CD4-positive, alpha-beta T cell treated with Interleukin-17A for 1 hour (primary cell): Measurements from ENCODE around the gene CAMTA1.
"Not testable (repeated sequence)": the region's sequence is repeated elsewhere in the genome, so short reads cannot be mapped to it uniquely, and the experiment has no call there.

Experiments used
- DNase-seq: peaks from one replicate; pipeline ENCODE4 v3.0.0-alpha.2; 2020

The CAMTA1 gene, protein sequence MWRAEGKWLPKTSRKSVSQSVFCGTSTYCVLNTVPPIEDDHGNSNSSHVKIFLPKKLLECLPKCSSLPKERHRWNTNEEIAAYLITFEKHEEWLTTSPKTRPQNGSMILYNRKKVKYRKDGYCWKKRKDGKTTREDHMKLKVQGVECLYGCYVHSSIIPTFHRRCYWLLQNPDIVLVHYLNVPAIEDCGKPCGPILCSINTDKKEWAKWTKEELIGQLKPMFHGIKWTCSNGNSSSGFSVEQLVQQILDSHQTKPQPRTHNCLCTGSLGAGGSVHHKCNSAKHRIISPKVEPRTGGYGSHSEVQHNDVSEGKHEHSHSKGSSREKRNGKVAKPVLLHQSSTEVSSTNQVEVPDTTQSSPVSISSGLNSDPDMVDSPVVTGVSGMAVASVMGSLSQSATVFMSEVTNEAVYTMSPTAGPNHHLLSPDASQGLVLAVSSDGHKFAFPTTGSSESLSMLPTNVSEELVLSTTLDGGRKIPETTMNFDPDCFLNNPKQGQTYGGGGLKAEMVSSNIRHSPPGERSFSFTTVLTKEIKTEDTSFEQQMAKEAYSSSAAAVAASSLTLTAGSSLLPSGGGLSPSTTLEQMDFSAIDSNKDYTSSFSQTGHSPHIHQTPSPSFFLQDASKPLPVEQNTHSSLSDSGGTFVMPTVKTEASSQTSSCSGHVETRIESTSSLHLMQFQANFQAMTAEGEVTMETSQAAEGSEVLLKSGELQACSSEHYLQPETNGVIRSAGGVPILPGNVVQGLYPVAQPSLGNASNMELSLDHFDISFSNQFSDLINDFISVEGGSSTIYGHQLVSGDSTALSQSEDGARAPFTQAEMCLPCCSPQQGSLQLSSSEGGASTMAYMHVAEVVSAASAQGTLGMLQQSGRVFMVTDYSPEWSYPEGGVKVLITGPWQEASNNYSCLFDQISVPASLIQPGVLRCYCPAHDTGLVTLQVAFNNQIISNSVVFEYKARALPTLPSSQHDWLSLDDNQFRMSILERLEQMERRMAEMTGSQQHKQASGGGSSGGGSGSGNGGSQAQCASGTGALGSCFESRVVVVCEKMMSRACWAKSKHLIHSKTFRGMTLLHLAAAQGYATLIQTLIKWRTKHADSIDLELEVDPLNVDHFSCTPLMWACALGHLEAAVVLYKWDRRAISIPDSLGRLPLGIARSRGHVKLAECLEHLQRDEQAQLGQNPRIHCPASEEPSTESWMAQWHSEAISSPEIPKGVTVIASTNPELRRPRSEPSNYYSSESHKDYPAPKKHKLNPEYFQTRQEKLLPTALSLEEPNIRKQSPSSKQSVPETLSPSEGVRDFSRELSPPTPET (N-terminal part only)

DNA sequence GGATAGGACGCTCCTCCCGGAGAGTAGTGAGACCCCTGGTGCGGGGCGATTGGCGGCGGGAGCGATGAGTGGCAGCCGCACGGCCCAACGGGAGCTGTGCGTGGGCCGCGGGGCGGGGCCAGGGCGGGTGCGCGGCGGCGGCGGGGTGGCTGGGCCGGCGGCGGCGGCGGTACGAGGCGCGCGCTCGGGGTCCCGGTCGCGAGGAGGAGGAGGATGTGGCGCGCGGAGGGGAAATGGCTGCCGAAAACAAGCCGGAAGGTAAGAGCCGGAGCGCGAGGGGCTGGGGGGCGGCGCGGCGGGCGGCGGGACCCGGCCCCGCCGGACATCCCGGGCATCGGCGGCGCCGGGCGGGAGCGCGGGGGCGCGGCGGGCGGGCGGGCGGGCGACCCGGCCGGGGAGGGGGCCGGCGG lies at the start of gene CAMTA1:
Gene CAMTA1, plus strand, starts transcription at position 137 of the 410 bp plus-strand sequence. Its CDS starts 77 bp downstream, at position 214.
- DNase-seq: no peak

DNA sequence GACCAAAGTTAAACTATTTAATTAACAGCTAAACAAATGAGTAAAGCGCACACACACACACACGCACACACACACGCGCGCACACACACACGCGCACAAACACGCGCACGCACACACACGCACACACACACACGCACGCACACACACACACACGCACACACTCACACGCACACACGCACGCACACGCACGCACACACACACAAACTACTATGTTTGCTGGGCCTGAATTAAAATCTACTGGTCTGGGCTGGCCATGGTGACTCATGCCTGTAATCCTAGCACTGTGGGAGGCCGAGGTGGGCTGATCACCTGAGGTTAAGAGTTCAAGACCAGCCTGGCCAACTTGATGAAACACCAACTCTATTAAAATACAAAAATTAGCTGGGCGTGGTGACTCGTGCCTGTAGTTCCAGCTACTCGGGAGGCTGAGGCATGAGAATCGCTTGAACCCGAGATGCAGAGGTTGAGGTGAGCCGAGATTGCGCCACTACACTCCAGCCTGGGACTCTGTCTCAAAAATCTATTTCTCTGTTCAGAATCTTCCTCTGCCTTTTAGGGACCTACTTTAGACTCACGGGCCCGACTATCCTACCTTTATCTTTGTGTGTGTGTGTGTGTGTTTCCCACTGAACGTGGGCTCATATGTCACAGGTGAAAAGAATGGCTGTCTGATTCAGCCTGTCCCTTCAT lies 46.1 kb upstream of the CAMTA1 start:
- DNase-seq: no peak

DNA sequence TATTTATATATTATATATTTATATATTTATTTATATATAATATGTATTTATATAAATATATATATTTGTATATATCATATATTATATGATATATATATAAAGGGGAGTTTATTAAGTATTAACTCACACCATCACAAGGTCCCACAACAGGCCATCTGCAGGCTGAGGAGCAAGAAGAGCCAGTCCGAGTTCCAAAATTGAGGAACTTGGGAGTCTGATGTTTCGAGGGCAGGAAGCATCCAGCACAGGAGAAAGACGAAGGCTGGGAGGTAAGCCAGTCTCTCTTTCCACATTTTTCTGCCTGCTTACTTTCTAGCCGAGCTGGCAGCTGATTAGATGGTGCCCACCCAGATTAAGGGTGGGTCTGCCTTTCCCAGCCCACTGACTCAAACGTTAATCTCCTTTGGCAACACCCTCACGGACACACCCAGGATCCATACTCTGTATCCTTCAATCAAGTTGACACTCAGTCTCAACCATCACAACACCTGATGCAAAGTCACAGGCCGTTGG lies 42.5 kb upstream of the CAMTA1 start:
- not testable (repeated sequence) for DNase-seq

DNA sequence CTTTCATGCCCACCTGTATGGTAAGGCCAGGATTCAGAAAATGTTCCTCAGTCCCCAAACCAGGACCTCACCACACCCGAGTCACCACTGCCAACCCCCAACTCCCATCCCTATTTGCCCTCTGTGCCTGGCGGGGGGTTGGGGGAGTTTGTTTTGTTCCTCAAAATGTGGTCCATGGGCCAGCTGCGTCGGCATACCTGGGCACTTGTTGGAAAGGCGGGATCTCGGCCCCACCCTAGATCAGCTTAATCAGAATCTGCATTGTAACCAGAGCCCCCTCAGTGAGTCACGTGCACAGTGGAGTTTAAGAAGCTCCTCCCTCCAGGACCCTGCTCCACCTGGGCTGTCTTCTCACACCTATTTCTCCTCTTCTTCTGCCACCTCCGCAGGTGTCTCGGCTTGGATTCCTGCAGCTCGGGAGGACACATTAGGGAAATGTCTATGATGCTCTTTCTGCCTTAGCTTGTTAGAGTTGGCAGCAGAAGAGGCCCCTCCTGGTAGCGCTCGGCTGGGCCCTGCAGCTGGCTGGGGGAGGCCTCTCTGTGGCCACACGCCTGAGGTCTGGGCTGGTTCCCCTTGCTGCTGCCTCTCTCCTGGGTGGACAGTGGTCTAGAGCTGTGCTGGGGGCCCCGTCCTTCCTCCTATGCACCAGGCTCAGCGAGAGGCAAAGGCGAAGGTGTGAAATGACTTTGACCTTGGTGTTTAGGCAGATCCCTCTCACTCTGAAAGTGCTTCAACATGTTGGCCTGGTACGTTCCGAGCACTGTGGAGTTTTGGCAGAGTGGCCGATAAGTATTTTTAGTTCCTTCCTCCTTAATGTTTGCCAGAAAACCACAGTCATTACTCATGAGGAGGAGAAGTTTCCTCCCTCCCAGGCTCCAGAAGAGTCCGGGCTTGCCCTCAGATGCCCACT lies 41.8 kb upstream of the CAMTA1 start:
- no peak for DNase-seq

DNA sequence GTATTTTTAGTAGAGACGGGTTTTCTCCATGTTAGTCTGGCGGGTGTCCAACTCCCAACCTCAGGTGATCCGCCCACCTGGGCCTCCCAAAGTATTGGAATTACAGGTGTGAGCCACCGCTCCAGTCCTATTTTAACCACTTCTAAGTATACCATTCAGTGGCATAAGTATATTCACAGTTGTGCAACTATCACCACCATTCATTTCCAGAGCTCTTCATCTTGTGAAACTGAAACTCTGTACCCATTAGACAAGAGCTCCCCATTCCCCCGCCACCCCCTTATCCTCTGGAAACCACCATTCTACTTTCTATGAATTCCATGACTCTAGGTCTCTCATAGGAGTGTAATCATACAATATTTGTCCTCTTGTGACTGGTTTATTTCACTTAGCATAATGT lies 40.2 kb upstream of the CAMTA1 start:
- no peak for DNase-seq

DNA sequence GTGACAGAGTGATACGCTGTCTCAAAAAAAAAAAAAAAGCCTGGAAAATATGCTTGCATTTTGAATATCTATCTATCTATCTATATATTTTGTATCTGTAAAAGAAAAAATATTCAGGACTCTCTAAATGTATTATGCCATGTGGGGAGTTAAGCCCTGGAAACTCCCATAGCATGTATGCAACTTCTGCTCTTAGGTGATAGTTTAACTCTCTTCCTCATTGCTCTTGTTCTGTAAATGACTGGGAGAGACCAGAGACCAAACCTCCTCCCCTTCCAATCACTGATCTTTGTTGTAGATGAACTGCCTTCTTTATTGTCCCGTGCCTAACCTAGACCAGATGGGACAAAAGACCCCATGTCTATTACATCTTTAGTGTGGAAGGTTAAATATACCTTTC lies 37.6 kb upstream of the CAMTA1 start:
- DNase-seq: no peak

DNA sequence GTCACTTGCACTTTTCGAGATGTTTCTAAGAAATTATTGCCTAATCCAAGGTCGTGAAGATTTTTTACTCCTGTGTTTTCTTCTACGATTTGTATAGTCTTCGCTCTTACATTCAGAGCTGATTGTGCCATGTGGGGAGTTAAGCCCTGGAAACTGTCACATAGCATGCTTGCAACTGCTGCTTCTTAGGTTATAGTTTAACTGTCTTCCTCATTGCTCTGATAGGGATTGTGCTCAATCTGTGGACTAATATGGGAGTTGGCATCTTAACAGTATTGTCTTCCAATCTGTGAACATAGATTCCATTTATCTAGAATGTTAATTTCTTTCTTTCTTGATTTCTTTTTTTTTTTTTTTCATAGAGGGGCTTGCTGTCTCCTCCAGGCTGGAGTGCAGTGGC lies 34.8 kb upstream of the CAMTA1 start:
- no peak for DNase-seq

DNA sequence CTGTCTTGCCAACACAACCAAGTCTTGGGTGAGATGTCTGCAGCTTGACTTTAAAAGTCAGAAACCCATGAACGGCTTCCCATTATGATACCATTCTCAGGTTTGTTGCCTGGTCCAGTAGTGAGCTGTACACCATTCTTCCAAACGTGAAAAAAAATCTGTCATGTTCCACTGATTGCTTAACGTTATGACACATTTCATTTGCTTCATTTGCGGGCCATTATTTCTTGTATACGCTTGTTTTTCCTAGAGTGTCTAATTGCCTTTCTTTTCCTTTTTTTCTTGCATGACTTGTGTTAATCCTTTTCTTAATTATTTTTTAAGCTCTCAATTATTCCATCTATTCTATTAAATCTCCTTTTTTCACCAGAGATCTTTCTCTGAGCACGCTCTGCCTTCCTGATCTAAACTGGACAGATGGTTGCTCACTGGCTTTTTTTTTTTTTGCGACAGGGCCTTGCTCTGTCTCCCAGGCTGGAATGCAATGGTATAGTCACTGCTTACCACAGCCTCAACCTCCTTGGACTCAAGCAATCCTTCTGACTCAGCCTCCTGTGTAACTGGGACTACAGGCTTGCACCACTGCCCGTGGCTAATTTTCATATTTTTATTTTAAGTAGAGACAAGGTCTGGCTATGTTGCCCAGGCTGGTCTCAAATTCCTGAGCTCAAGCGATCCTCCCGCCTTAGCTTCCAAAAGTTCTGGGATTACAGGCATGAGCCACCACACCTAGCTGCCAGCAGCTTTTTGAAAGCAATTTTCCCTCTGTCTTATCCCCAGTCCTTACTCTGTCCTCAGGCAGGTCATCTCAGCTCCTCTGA lies 31.7 kb upstream of the CAMTA1 start:
- DNase-seq: no peak

DNA sequence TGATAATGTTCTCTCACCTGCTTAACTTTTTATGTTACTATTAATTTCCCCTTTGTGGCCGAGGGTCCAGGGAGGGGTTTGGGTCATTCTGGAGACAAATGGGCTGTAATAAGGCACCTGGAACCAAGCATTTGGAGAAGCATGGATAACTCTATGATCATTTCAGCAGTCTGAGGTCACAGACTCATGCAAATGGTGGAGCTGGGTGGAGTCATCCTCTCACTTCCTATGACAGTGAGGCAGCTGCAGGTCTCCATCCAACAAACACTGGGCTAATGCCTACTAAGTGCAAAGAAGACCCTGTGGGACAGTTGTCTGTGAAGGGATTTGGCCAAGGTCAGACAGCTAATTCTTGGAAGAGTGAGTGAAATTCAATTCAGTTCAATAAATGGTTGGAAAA lies 28.8 kb upstream of the CAMTA1 start:
- no peak for DNase-seq

DNA sequence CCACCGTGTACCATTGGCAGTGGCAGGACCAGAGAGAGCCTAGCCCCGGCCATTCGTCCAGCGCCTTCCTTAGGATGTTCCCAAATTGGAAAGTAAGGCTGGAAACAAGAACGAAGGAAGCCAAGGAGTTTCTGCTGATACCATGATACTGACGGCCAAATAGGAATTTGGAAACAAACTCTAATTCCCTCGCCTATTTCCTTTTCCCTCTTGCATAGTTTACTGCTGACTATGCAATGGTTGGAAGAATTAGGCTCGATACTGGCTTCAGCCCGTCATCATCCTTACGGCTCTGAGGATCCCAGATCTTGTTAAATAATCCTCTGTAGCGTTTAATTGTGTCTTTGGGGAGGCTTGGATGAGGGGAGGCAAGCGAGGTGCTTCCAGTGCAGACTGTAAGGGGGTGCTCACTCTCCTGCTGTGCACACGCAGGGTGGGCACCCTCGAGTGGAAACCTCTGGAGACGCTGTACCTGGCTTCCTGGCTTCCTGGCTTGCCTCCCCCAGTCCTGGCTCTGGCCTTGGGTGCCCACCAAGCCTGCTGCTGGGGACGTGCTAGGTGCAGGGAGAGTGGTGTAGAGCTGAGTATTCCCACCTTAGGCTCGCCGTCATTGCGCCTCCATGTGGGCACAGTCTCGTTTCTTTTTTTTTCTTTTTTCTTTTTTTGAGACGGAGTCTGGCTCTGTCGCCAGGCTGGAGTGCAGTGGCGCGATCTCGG lies 27.4 kb upstream of the CAMTA1 start:
- no peak for DNase-seq

DNA sequence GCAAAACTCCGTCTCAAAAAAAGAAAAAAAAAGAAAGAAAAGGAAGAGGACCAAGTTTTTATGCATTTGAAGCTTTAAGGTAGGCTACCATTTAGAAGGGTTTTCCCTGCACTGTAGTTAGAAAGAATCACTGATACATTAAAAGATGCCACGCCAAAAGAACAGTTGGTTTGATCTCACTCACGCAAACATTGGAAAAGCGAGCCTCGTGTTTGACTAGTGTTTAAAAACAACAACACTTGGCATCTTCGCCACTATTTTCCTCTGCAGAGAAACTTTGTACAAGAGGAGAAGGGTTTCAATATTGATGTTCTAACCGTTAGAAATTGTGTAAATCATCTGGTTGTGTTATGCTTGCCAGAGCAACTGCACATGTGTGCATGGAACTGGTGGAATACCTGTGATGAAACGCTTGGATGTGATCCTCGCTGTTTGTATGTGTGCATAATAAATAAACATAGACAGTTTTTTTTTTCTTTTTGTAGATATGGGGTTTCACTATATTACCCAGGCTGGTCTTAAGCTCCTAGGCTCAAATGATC lies 24.0 kb upstream of the CAMTA1 start:
- no peak for DNase-seq

DNA sequence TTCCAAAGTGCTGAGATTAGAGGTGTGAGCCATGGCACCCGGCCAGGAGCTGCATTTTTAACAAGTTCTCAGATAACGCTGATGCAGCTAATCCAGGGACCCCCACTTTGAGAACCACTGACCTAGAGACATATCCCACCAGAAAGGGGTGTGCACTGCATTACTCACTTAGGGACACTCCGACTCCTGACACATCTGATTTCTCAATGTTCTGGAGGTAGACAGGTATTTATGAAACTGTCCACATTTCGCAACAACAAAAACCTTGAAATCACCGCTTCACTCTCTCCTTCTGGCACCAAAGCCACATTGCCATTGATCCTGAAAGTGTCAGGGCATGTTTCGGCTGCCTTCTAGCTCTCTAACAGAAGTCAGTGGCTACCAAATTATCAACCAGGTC lies 23.2 kb upstream of the CAMTA1 start:
- no peak for DNase-seq

DNA sequence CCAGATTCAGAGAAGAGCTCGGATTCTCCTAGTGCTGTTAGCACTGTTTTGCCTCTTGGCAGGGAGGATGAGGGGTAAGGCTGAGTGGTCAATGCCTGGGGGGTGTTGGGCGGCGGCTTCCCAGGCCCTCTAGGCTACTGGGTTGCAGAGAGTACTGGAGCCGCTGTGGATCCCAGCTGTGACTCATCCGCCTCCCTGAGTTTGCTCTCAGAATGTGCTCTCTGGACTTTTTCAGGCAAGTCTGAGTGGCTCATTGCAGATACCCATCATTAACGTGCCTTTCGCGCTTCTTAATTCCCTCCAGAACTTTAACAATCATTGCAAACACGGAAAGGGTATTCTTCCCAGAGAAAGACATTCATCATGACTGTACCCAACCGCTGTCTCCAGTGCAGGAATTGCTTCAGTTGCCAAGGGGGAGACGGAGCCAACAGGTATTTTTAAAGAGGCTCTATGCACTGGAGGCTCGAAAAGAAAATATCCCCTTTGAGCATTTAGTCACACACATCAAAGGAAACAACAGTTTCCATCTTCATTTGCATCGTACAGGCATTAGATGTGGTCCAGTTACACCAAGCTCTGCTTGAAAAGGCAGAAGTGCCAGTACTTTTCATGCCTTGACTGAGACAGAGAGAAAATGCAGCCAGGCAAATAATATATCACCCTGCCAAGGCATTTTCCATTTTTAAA lies 14.4 kb upstream of the CAMTA1 start:
- DNase-seq: no peak

DNA sequence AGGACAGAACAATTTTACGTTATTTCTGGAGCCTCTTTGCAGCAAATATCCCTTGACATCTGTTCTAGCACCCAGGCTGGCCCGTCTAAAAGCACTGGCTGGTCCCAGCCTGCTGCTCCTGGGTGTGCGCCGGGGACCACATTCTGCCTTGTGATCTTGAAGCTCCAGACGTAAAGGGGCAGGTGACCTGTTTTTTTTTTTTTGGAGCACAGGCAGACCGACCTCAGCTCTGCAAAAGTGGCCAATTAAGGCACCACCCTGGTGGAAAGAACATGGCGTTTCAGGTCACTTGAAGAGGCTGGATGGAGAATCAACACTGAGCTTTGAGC lies 13.8 kb upstream of the CAMTA1 start:
- DNase-seq: no peak

DNA sequence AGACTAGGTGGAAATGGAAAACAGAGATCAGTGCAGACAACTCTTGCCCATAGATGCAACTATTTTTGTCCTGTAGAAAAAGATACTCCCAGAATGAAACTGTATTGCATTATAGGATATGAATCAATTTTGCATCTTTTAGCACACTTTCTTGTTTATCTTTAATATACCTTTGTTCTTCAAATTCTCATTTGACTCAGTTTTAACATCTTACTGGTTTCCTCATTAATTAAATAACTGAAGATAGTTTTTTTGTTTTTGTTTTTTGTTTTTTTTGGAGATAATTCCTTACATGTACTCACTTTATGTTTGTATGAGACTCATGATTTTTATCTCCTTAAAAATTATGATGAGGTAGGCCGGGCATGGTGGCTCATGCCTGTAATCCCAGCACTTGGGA lies 10.9 kb upstream of the CAMTA1 start:
- DNase-seq: no peak

DNA sequence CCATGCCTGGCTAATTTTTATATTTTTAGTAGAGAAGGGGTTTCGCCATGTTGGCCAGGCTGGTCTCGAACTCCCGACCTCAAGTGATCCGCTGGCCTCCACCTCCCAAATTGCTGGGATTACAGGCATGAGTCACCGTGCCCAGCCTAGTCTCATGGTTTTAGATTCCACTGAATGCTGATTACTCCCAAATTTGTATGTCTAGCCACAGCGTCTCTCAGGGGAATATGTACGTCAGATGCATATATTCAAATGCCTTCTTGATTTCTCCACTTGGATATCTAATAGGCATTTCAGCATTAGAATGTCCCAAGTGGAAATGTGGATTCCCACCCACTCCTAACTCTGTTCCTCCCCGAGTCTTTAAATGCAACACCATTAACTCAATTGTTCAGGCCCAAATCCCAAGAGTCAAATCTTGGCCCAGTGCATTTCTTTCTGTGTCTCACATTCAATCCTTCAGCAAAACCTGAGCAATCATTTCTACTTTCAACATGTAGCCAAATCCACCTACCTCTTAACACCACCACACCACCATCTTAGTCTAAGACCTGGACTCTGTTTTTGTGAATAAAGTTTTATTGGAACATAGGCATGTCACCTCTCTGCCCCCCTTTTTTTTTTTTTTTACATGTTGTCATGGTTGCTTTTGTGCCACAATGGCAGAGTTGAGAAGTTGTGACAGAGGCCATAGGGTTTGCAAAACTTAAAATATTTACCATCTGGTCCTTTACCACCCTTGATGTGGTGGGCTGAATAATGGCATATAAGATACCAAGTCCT lies 9.8 kb upstream of the CAMTA1 start:
- DNase-seq: no peak

DNA sequence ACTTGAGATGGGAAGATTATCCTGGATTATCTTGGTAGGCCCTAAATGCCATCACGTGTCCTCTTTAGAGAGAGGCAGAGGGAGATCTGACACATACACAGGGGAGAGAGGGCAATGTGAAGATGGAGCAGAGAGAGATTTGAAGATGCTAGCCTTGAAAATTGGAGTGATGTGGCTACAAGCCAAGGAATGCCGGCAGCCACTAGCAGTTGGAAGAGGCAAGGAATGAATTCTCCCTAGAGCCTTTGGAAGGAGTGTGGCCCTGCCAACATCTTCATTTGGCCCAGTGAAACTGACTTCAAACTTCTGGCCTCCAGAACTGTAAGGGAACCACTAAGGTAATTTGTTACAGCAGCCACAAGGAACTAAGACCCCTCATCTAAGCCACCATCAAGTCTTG lies 8.9 kb upstream of the CAMTA1 start:
- no peak for DNase-seq

DNA sequence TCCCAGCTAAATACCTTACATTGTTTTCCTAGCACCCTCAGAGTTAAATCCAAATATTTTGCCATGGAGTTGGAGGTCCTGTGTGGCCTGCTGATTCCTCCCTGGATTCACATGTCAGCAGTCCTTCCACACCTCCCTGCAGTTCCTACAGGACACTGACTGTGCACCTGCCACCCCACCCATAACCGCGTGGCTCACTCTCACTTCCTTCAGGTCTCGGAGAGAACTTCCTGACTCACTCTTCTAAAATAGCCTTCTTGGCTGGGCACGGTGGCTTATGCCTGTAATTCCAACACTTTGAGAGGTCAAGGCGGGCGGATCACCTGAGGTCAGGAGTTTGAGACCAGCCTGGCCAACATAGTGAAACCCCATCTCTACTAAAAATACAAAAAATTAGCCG lies 8.4 kb upstream of the CAMTA1 start:
- no peak for DNase-seq
